ENCODE results near the gene ZMYND11.

GRCh38 chr10:288316-289200, 153.3 kb downstream of the ZMYND11 start:
- no peak for TF ChIP-seq POLR2AphosphoS5 (IDR thresholded peaks at IDR 0.05)
- TF ChIP-seq CTCF (IDR thresholded peaks at IDR 0.05) = no peak

All from sigmoid colon (tissue), 4 donors.